A673 (cell line): Measurements from ENCODE around the gene EDA.

Source experiments
- CTCF ChIP-seq: fragments of 300-800, 200-600 bp; sonication (generic); conservative IDR thresholded peaks from 2 replicates; pipeline ENCODE4 v1.5.1; 2017; ENCODE audit warnings: low read depth, mild to moderate bottlenecking, antibody characterized with exemption, low read length, moderate library complexity, mixed read lengths
- EZH2 ChIP-seq: fragments of 200-600 bp; sonication (generic); IDR thresholded peaks from 2 replicates; pipeline ENCODE4 v1.6.1; 2017; ENCODE audit warnings: borderline replicate concordance, low read depth, mild to moderate bottlenecking, mixed read lengths, antibody characterized with exemption, low read length; ENCODE audit not compliant: poor library complexity, severe bottlenecking

GRCh38 chrX:70054391-70054790 lies 438.5 kb downstream of the EDA start:
- TF ChIP-seq CTCF: no peak
- TF ChIP-seq EZH2: no peak
